GM12878 (cell line): ENCODE measurements around the gene THYN1. TPM values are rescaled to one million over a fixed set of nuclear protein-coding genes. Genes with fewer than 3 reads are reported as not detected.

ENCODE experiments used
- ATAC-seq: fragments of 200-7000 bp; cut with Tn5 transposase; 3 replicates; pipeline ENCODE4 v1.9.1; 2020; ENCODE audit warnings: mild to moderate bottlenecking, moderate library complexity
- BruUV-seq: library from RNA; stranded (reverse); fragments of 400-500 nt; replicated peaks from 2 replicates; lab custom pipeline; 2021; lab: Mats Ljungman, UMichigan
- CTCF ChIA-PET: fragments of 300-600 bp; sonication (Branson Sonifier 250); formaldehyde crosslinking; extraction: SDS; loops from one replicate; lab custom pipeline; 2021; ENCODE audit warnings: inconsistent platforms; lab: Yijun Ruan, JAX
- POLR2A ChIA-PET: fragments of 350-600 bp; formaldehyde crosslinking; extraction: SDS; loops from one replicate; lab custom pipeline; 2021; ENCODE audit warnings: inconsistent platforms; lab: Charles Lee
- RAD21 ChIA-PET: fragments of 300-600 bp; sonication (Branson Sonifier 250); formaldehyde crosslinking; loops from one replicate; lab custom pipeline; 2023; ENCODE audit warnings: antibody characterized with exemption; ENCODE audit not compliant: unreplicated experiment; lab: Charles Lee
- SMC1A ChIA-PET: fragments of 300-600 bp; sonication (Branson Sonifier 250); formaldehyde crosslinking; loops from one replicate; lab custom pipeline; 2023; ENCODE audit not compliant: unreplicated experiment, uncharacterized antibody; lab: Charles Lee
- DNase-seq: peaks from one replicate; pipeline ENCODE4 v3.0.0-alpha.2; 2011; ENCODE audit warnings: low read depth, low spot score
- FAIRE-seq: peaks from 3 replicates; lab custom pipeline; 2011; peaks lifted over from hg19 to GRCh38; lab: Jason Lieb, UNC
- H2AFZ ChIP-seq: 2 replicates; pipeline ENCODE4 v1.6.0; 2011; ENCODE audit warnings: low read depth, low read length, control low read depth; ENCODE audit not compliant: control insufficient read depth
- H3K27ac ChIP-seq: 2 replicates; pipeline ENCODE4 v1.5.1; 2011; ENCODE audit warnings: control low read depth; ENCODE audit not compliant: control insufficient read depth, insufficient read depth
- H3K27me3 ChIP-seq, 2 experiments: replicated peaks in 1 of 2; 2 replicates each; pipeline versions ENCODE4 v1.6.0 to v1.6.1; 2011; ENCODE audit warnings: low read length in 1 of 2; ENCODE audit not compliant: control insufficient read depth in 2 of 2, insufficient read depth in 2 of 2
- H3K36me3 ChIP-seq, 2 experiments: 2 replicates each; pipeline ENCODE4 v1.5.1; 2011; ENCODE audit warnings: low read length in 1 of 2; ENCODE audit not compliant: control insufficient read depth in 2 of 2, insufficient read depth in 2 of 2
- H3K4me1 ChIP-seq: 2 replicates; pipeline ENCODE4 v1.6.1; 2011; ENCODE audit warnings: mild to moderate bottlenecking, low read length, moderate library complexity, mixed read lengths; ENCODE audit not compliant: control insufficient read depth, insufficient read depth
- H3K4me2 ChIP-seq: 2 replicates; pipeline ENCODE4 v1.6.0; 2011; ENCODE audit warnings: control low read depth; ENCODE audit not compliant: control insufficient read depth, insufficient read depth
- H3K4me3 ChIP-seq: fragments of 200-600 bp; sonication (generic); 2 replicates; pipeline ENCODE4 v1.5.1; 2016
- H3K79me2 ChIP-seq: 2 replicates; pipeline ENCODE4 v1.6.0; 2011; ENCODE audit warnings: low read length; ENCODE audit not compliant: control insufficient read depth, insufficient read depth
- H3K9ac ChIP-seq: 2 replicates; pipeline ENCODE4 v1.8.0; 2011; ENCODE audit warnings: low read length, control low read depth, mixed read lengths; ENCODE audit not compliant: control insufficient read depth, insufficient read depth
- H3K9me3 ChIP-seq: replicated peaks from 3 replicates; pipeline ENCODE4 v1.5.1; 2011; ENCODE audit warnings: mild to moderate bottlenecking, low read length; ENCODE audit not compliant: control insufficient read depth, insufficient read depth
- H4K20me1 ChIP-seq: 2 replicates; pipeline ENCODE4 v1.6.0; 2011; ENCODE audit not compliant: control insufficient read depth, insufficient read depth
- ATF7 ChIP-seq: fragments of 450-650 bp; IDR thresholded peaks from 2 replicates; pipeline ENCODE4 v1.6.1; 2016; ENCODE audit warnings: low read depth, mild to moderate bottlenecking
- IKZF1 ChIP-seq: fragments of 450-650 bp; conservative IDR thresholded peaks from 2 replicates; pipeline ENCODE4 v1.6.1; 2017; ENCODE audit warnings: antibody characterized with exemption, mild to moderate bottlenecking
- MAX ChIP-seq: IDR thresholded peaks from 2 replicates; pipeline ENCODE4 v1.6.1; 2012; ENCODE audit warnings: low read depth, low read length, improper control_type of control experiment
- RAD21 ChIP-seq: IDR thresholded peaks from 2 replicates; pipeline ENCODE4 v1.6.1; 2011; ENCODE audit warnings: mild to moderate bottlenecking, low read depth, low read length, moderate library complexity; ENCODE audit not compliant: insufficient read depth
- RCOR1 ChIP-seq: conservative IDR thresholded peaks from 2 replicates; pipeline ENCODE4 v1.6.1; 2012; ENCODE audit warnings: low read depth, low read length, improper control_type of control experiment
- RUNX3 ChIP-seq: IDR thresholded peaks from 2 replicates; pipeline ENCODE4 v1.6.1; 2012; ENCODE audit warnings: low read length, inconsistent platforms
- SIN3A ChIP-seq: IDR thresholded peaks from 2 replicates; pipeline ENCODE4 v1.6.1; 2012; ENCODE audit warnings: low read depth, low read length, improper control_type of control experiment
- SPI1 ChIP-seq: IDR thresholded peaks from 2 replicates; pipeline ENCODE4 v1.6.1; 2011; ENCODE audit warnings: low read depth, mild to moderate bottlenecking, low read length, moderate library complexity, borderline replicate concordance; ENCODE audit not compliant: insufficient read depth
- TCF12 ChIP-seq: IDR thresholded peaks from 2 replicates; pipeline ENCODE4 v1.6.1; 2011; ENCODE audit warnings: low read depth, mild to moderate bottlenecking, low read length
- TCF7 ChIP-seq: IDR thresholded peaks from 2 replicates; pipeline ENCODE4 v1.6.1; 2014; ENCODE audit warnings: antibody characterized with exemption, borderline replicate concordance
- ZBTB40 ChIP-seq: fragments of 450-650 bp; IDR thresholded peaks from 2 replicates; pipeline ENCODE4 v1.6.1; 2016; ENCODE audit warnings: mild to moderate bottlenecking, moderate library complexity, borderline replicate concordance
- ZNF24 ChIP-seq: fragments of 450-650 bp; IDR thresholded peaks from 2 replicates; pipeline ENCODE4 v1.6.1; 2017; ENCODE audit warnings: antibody characterized with exemption, mild to moderate bottlenecking
- ZNF384 ChIP-seq: IDR thresholded peaks from 2 replicates; pipeline ENCODE4 v1.6.1; 2012; ENCODE audit warnings: low read depth, mild to moderate bottlenecking, low read length, improper control_type of control experiment, borderline replicate concordance
- WGBS: methylation state at CpG from one replicate; pipeline ENCODE4 v1.1.6; 2016; ENCODE audit warnings: low lambda C conversion rate; ENCODE audit not compliant: insufficient replicate concordance, insufficient coverage; ENCODE audit errors: missing lambda C conversion rate; 5-methylcytosine and 5-hydroxymethylcytosine counted together
- in situ Hi-C: fragments of 300-500 bp; cut with MboI; formaldehyde crosslinking; loops from 9 replicates; pipeline ENCODE4 v1.14.3; 2018; ENCODE audit warnings: mixed read lengths
- intact Hi-C: fragments of 100-400 bp; cut with micrococcal nuclease; formaldehyde crosslinking; loops from one replicate; pipeline ENCODE4 v1.14.2; 2022; ENCODE audit not compliant: unreplicated experiment
- polyA plus RNA-seq, 11 experiments: library from polyadenylated mRNA; depleted of rRNA in 4 of 11; unstranded in 6 of 11; stranded (reverse) in 5 of 11; fragments of >200 nt; fragmentation: Nextera tagmentation in 4 of 11; fragmentation: Illumina TruSeq in 1 of 11; extraction: Ambion mirVana in 4 of 11; extraction: Trizol in 1 of 11; gene quantifications; 1 replicate in 1 of 11; 2 replicates in 10 of 11; pipeline versions ENCODE4 v1.2.1 to v1.2.3, GENCODE V29; 2011 to 2016; ENCODE audit warnings: inconsistent platforms in 2 of 11, missing spikeins in 2 of 11, low read depth in 1 of 11
- total RNA-seq, 4 experiments: library from RNA; depleted of rRNA in 3 of 4; stranded (reverse); fragments of >200 nt in 3 of 4; fragmentation: Illumina TruSeq in 1 of 4; extraction: Trizol in 1 of 4; gene quantifications; 2 replicates each; pipeline versions ENCODE4 v1.2.1 to v1.2.3, GENCODE V29; 2013 to 2021

THYN1 gene
- total and polyA plus RNA-seq, 10 of the 15 experiments (the other 5 are each of a cell fraction or from before 2014, with no cell fraction given), result 45.7 to 221 (median 96.3) TPM

- no TSS peak for BruUV-seq
- H2AFZ ChIP-seq, result no peak overlapping the region
- H3K36me3 ChIP-seq, result no peaks in the 10 kb centered on the region
- intact Hi-C loops, result no loop called here
- ChIA-PET POLR2A (no interaction called here), CTCF (no interaction called here), RAD21 (no interaction called here), SMC1A (no interaction called here)
- H3K9me3 ChIP-seq, result no peaks in the 10 kb centered on the region
- FAIRE-seq, result no peak
- H4K20me1 ChIP-seq, result no peaks in the 10 kb centered on the region
- H3K4me1 ChIP-seq, result no peaks in the 10 kb centered on the region; the same call in 1 of the 2 replicates
- peak; percentile 21; the same call in 1 of the 3 replicates for ATAC-seq
- WGBS, result 12% methylated on average over 5 of the region's 5 CpGs
- H3K4me3 ChIP-seq, result no peak overlapping the region
- no peak overlapping the region for H3K9ac ChIP-seq
- DNase-seq, result no peak
- in situ Hi-C loops, result no loop called here
- no peak overlapping the region for H3K4me2 ChIP-seq
- H3K27ac ChIP-seq, result no peak overlapping the region
- no peaks in the 10 kb centered on the region for H3K79me2 ChIP-seq
- H3K27me3 ChIP-seq, result peaks cover under 1 to 8% of the 10 kb centered on the region in 2 experiments; a peak in 2 of 4 replicates
- no peak for TF ChIP-seq ZNF384
- TF ChIP-seq RUNX3, result peak; percentile 84
- peak; percentile 49 for TF ChIP-seq RAD21
- TF ChIP-seq, all 136 proteins: peak for 2
Measured at GRCh38 chr11:134270250-134270714, 17.1 kb upstream of the THYN1 start.

- no peak for ATAC-seq
- BruUV-seq, result no TSS peak
- no peaks in the 10 kb centered on the region for H4K20me1 ChIP-seq
- ChIA-PET RAD21 (no interaction called here), CTCF (no interaction called here), SMC1A (no interaction called here), POLR2A (no interaction called here)
- no peak overlapping the region for H3K27ac ChIP-seq
- H3K4me1 ChIP-seq, result no peaks in the 10 kb centered on the region; the same call in 1 of the 2 replicates
- 0 out of 4 replicates have a peak, but pooled peaks cover 0 to 3% of the 10 kb centered on the region in 2 experiments for H3K36me3 ChIP-seq
- no peak overlapping the region for H3K4me2 ChIP-seq
- no peak for DNase-seq
- H2AFZ ChIP-seq, result no peak overlapping the region
- H3K9me3 ChIP-seq, result no peaks in the 10 kb centered on the region
- peaks cover 0 to 3% of the 10 kb centered on the region in 2 experiments; a peak in 1 of 4 replicates for H3K27me3 ChIP-seq
- intact Hi-C loops (no loop called here), in situ Hi-C loops (no loop called here)
- no peaks in the 10 kb centered on the region for H3K79me2 ChIP-seq
- no peak overlapping the region for H3K4me3 ChIP-seq
- WGBS, result 73% methylated on average over 11 of the region's 11 CpGs
- no peak for FAIRE-seq
- no peak overlapping the region for H3K9ac ChIP-seq
- TF ChIP-seq SPI1 (no peak), IKZF1 (no peak), SIN3A (no peak), MAX (no peak), ATF7 (no peak), ZBTB40 (no peak), TCF12 (no peak), TCF7 (no peak), ZNF24 (no peak), RCOR1 (no peak)
Measured at GRCh38 chr11:134267966-134268365, 14.8 kb upstream of the THYN1 start.
